H1 (cell line): Measurements from ENCODE around the gene TMEM39B.

Experiments used
- CBX5 ChIP-seq: fragments of 300-800, 300-1000 bp; sonication (generic); IDR thresholded peaks from 2 replicates; pipeline ENCODE4 v1.7.1; 2016; ENCODE audit warnings: antibody characterized with exemption, low read length, low read depth
- CEBPB ChIP-seq: IDR thresholded peaks from 2 replicates; pipeline ENCODE4 v1.6.1; 2012; ENCODE audit warnings: low read depth, low read length
- CHD2 ChIP-seq: IDR thresholded peaks from 2 replicates; pipeline ENCODE4 v1.6.1; 2012; ENCODE audit warnings: low read length, improper control_type of control experiment
- CTCF ChIP-seq, 3 experiments: IDR thresholded peaks; 1 replicate in 2 of 3; 2 replicates in 1 of 3; pipeline versions ENCODE4 v1.5.1 to v1.6.1; 2011; ENCODE audit warnings: low read length in 3 of 3, mild to moderate bottlenecking in 3 of 3, inconsistent platforms in 2 of 3, low read depth in 1 of 3, moderate library complexity in 1 of 3; ENCODE audit not compliant: insufficient read depth in 1 of 3; ENCODE audit errors: control extremely low read depth in 1 of 3
- EZH2 ChIP-seq: fragments of 200-600 bp; sonication (generic); IDR thresholded peaks from 2 replicates; pipeline ENCODE4 v1.7.1; 2012; ENCODE audit warnings: low read depth, mild to moderate bottlenecking, moderate library complexity, low read length, inconsistent platforms; ENCODE audit not compliant: severe bottlenecking
- POLR2A ChIP-seq, 2 experiments: IDR thresholded peaks; 1 replicate in 1 of 2; 2 replicates in 1 of 2; pipeline ENCODE4 v1.6.1; 2011; ENCODE audit warnings: low read depth in 2 of 2, low read length in 2 of 2, mild to moderate bottlenecking in 2 of 2; ENCODE audit errors: control extremely low read depth in 1 of 2
- SIN3A ChIP-seq, 2 experiments: IDR thresholded peaks in 1 of 2; conservative IDR thresholded peaks in 1 of 2; 2 replicates each; pipeline ENCODE4 v1.6.1; 2011 to 2012; ENCODE audit warnings: low read length in 2 of 2, improper control_type of control experiment in 1 of 2, low read depth in 1 of 2, mild to moderate bottlenecking in 1 of 2
- SIX5 ChIP-seq: IDR thresholded peaks from 2 replicates; pipeline ENCODE4 v1.6.1; 2011; ENCODE audit warnings: mild to moderate bottlenecking, low read depth, low read length
- SRF ChIP-seq: IDR thresholded peaks from 2 replicates; pipeline ENCODE4 v1.6.1; 2011; ENCODE audit warnings: mild to moderate bottlenecking, low read depth, low read length, moderate library complexity

DNA sequence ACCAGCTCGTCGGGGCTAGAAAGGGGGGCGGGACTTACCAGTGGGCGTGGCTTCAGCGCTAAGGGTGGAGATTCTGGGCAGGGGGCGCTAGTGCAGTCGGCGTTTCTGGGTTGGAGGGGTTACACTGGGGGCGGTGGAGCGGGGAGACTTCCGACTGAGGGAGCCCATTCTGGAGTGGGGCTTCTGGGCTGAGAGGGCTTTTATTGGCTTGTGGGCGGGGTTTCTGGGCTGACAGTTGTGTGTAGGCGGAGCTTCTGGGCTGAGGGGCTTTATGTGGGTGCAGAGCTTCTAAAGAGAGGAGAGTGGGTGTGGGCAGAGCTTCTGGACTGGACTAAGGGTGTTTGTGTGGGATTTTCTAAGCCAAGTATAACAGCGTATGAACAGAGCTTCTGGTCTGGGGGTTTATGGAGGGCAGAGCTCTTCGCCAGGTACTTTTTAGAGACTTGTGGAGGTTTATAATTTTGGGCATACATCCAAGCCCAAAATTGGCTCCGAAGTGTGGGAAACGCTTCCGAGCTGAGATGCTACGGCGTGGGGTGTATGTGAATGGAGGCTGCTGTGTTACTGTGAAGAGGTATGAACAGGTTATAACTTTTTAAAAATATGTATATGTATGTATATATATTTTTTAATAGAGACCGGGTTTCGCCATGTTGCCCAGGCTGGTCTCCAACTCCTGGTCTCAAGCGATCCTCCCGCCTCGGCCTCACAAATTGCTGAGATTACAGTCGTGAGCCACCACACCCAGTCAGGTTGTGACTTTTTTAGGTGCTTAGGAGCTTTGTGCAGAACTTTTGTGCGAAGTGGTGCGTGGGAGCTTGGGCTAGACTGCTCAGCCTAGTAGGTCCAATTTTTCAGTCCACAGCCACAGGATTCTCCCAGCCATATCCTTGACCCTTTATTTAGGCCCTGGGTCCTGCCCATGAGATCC, 825 bp downstream of the TMEM39B start:
- TF ChIP-seq SIN3A (conservative IDR thresholded peaks at IDR 0.05 in 1 of 2, IDR thresholded peaks at IDR 0.05 in 1 of 2; ENCODE audit: low read depth in 1 of 2, low read length in 2 of 2) = peak in 1 of 2 experiments; percentile 4; a peak in 1 of 4 replicates
- no peak for TF ChIP-seq EZH2
- TF ChIP-seq CBX5 = no peak
- TF ChIP-seq CTCF (IDR thresholded peaks at IDR 0.05; ENCODE audit: control extremely low read depth in 1 of 3, insufficient read depth in 1 of 3, low read depth in 1 of 3, low read length in 3 of 3) = peak; percentile 59 to 68 (median 67)
- no peak for TF ChIP-seq CHD2
- TF ChIP-seq CEBPB = no peak
- TF ChIP-seq SIX5 = no peak
- TF ChIP-seq SRF = no peak
- no peak for TF ChIP-seq POLR2A (IDR thresholded peaks at IDR 0.05; ENCODE audit: control extremely low read depth in 1 of 2, low read depth in 2 of 2, low read length in 2 of 2)
